HG03064 (cell line): ENCODE results near the gene MRPS26.
"Not testable (repeated sequence)": the region's sequence is repeated elsewhere in the genome, so short reads cannot be mapped to it uniquely, and the experiment has no call there.

Source experiments
- ATAC-seq: cut with Tn5 transposase; IDR thresholded peaks from one replicate; pipeline ENCODE4 v1.9.1; 2021; ENCODE audit warnings: low read depth; ENCODE audit not compliant: unreplicated experiment

MRPS26 gene

GRCh38 chr20:3045816-3046676, at the start of gene MRPS26:
Gene MRPS26, plus strand, starts transcription at chr20:3046052. Its CDS starts 17 bp downstream, at chr20:3046069.
- ATAC-seq: peak; percentile 83

- no peak for ATAC-seq
These were observed 47.1 kb upstream of the MRPS26 start for GRCh38 chr20:2998728-2999127.

- no peak for ATAC-seq
These were observed 44.9 kb upstream of the MRPS26 start for GRCh38 chr20:3000852-3001523.

GRCh38 chr20:3003416-3003815, 42.4 kb upstream of the MRPS26 start:
- no peak for ATAC-seq

- ATAC-seq: no peak
These were observed 34.7 kb upstream of the MRPS26 start for GRCh38 chr20:3010985-3011723.

GRCh38 chr20:3011752-3012151, 34.1 kb upstream of the MRPS26 start:
- no peak for ATAC-seq

- ATAC-seq: no peak
These were observed 32.1 kb upstream of the MRPS26 start for GRCh38 chr20:3013771-3014170.

GRCh38 chr20:3014179-3014578, 31.7 kb upstream of the MRPS26 start:
- no peak for ATAC-seq

GRCh38 chr20:3014662-3015061, 31.2 kb upstream of the MRPS26 start:
- ATAC-seq: no peak

- not testable (repeated sequence) for ATAC-seq
These were observed 30.6 kb upstream of the MRPS26 start for GRCh38 chr20:3015302-3015701.

GRCh38 chr20:3021327-3021726, 24.5 kb upstream of the MRPS26 start:
- no peak for ATAC-seq

- ATAC-seq: no peak
These were observed 24.1 kb upstream of the MRPS26 start for GRCh38 chr20:3021777-3022176.

- not testable (repeated sequence) for ATAC-seq
These were observed 23.0 kb upstream of the MRPS26 start for GRCh38 chr20:3022559-3023490.

GRCh38 chr20:3027987-3028386, 17.9 kb upstream of the MRPS26 start:
- no peak for ATAC-seq

- ATAC-seq: no peak
These were observed 14.2 kb upstream of the MRPS26 start for GRCh38 chr20:3031524-3032147.

GRCh38 chr20:3032624-3033023, 13.2 kb upstream of the MRPS26 start:
- no peak for ATAC-seq

- no peak for ATAC-seq
These were observed 8.2 kb upstream of the MRPS26 start for GRCh38 chr20:3037654-3038053.

GRCh38 chr20:3038454-3038853, 7.4 kb upstream of the MRPS26 start:
- no peak for ATAC-seq

- ATAC-seq: no peak
These were observed 6.4 kb upstream of the MRPS26 start for GRCh38 chr20:3039426-3039825.

GRCh38 chr20:3040086-3040485, 5.8 kb upstream of the MRPS26 start:
- no peak for ATAC-seq
